ENCODE results near the gene ENPEP. TPM values are rescaled to one million over a fixed set of nuclear protein-coding genes. Genes with fewer than 3 reads are reported as not detected.
"Not testable (repeated sequence)": the region's sequence is repeated elsewhere in the genome, so short reads cannot be mapped to it uniquely, and the experiment has no call there.

The ENPEP gene
- total and polyA plus RNA-seq, 4 donors: 4.5 to 41.5 (median 25.5) TPM

GRCh38 chr4:110550260-110550659, 74.3 kb downstream of the ENPEP start:
- H3K27ac ChIP-seq (ENCODE audit: low read depth in 1 of 2, low read length in 2 of 2): no peak overlapping the region
- no peak overlapping the region for H3K9ac ChIP-seq (ENCODE audit: low read depth in 1 of 2, low read length in 2 of 2)
- H3K27me3 ChIP-seq (ENCODE audit: control insufficient read depth in 4 of 4, insufficient read depth in 4 of 4, low read length in 3 of 4): no peaks in the 10 kb centered on the region
- no peak overlapping the region for H3K4me3 ChIP-seq (ENCODE audit: low read depth in 1 of 3, low read length in 3 of 3)
- H3K4me1 ChIP-seq (ENCODE audit: control insufficient read depth in 4 of 4, insufficient read depth in 4 of 4, low read length in 3 of 4): no peaks in the 10 kb centered on the region
- peaks cover 0 to 60% (median 26%) of the 10 kb centered on the region in 4 donors for H3K36me3 ChIP-seq (ENCODE audit: control insufficient read depth in 4 of 4, insufficient read depth in 3 of 4, low read depth in 1 of 4, low read length in 3 of 4)
- no peak for DNase-seq (ENCODE audit: low spot score)
- 97% methylated on average over 1 of the region's 1 CpG for whole genome bisulfite sequencing
- TF ChIP-seq FOXA1 (IDR thresholded peaks at IDR 0.05): no peak
- no peak for TF ChIP-seq NR2F2 (IDR thresholded peaks at IDR 0.05)
- H3K9me3 ChIP-seq (ENCODE audit: control insufficient read depth in 4 of 4, low read length in 3 of 4): no peaks in the 10 kb centered on the region

GRCh38 chr4:110553197-110553596, 77.2 kb downstream of the ENPEP start:
- Histone ChIP-seq H3K9ac (ENCODE audit: low read depth in 1 of 2, low read length in 2 of 2) (no peak overlapping the region), H3K36me3 (ENCODE audit: control insufficient read depth in 4 of 4, insufficient read depth in 3 of 4, low read depth in 1 of 4, low read length in 3 of 4) (peaks cover 0 to 53% (median 24%) of the 10 kb centered on the region in 4 donors), H3K4me1 (ENCODE audit: control insufficient read depth in 4 of 4, insufficient read depth in 4 of 4, low read length in 3 of 4) (no peaks in the 10 kb centered on the region), H3K27me3 (ENCODE audit: control insufficient read depth in 4 of 4, insufficient read depth in 4 of 4, low read length in 3 of 4) (no peaks in the 10 kb centered on the region), H3K9me3 (ENCODE audit: control insufficient read depth in 4 of 4, low read length in 3 of 4) (no peaks in the 10 kb centered on the region), H3K27ac (ENCODE audit: low read depth in 1 of 2, low read length in 2 of 2) (no peak overlapping the region), H3K4me3 (ENCODE audit: low read depth in 1 of 3, low read length in 3 of 3) (no peak overlapping the region)
- TF ChIP-seq TAF1 (conservative IDR thresholded peaks at IDR 0.05): no peak
- no peak for TF ChIP-seq EGR1 (IDR thresholded peaks at IDR 0.05; ENCODE audit: low read depth in 2 of 2)
- TF ChIP-seq JUND (IDR thresholded peaks at IDR 0.05): no peak
- TF ChIP-seq MAX (IDR thresholded peaks at IDR 0.05): no peak
- no peak for TF ChIP-seq GABPA (IDR thresholded peaks at IDR 0.05 in 1 of 2, conservative IDR thresholded peaks at IDR 0.05 in 1 of 2)
- no peak for TF ChIP-seq ZBTB33 (IDR thresholded peaks at IDR 0.05)
- no peak for TF ChIP-seq NR2F2 (IDR thresholded peaks at IDR 0.05)
- no peak for TF ChIP-seq SP1 (IDR thresholded peaks at IDR 0.05)
- no peak for TF ChIP-seq FOXA2 (IDR thresholded peaks at IDR 0.05)
- TF ChIP-seq ATF3 (IDR thresholded peaks at IDR 0.05): no peak
- no peak for TF ChIP-seq FOXA1 (IDR thresholded peaks at IDR 0.05)
- DNase-seq (ENCODE audit: low spot score): no peak
- WGBS: 92% methylated on average over 2 of the region's 2 CpGs

- no peak overlapping the region for H3K27ac ChIP-seq (ENCODE audit: low read depth in 1 of 2, low read length in 2 of 2)
- no peak for DNase-seq (ENCODE audit: low spot score)
- WGBS: 93% methylated on average over 6 of the region's 6 CpGs
Measured at GRCh38 chr4:110567214-110567613, 91.3 kb downstream of the ENPEP start.

GRCh38 chr4:110576696-110577095, 100.7 kb downstream of the ENPEP start:
- not testable (repeated sequence) for H3K36me3 ChIP-seq (ENCODE audit: control insufficient read depth in 4 of 4, insufficient read depth in 3 of 4, low read depth in 1 of 4, low read length in 3 of 4); H3K27ac ChIP-seq (ENCODE audit: low read depth in 1 of 2, low read length in 2 of 2); H3K4me1 ChIP-seq (ENCODE audit: control insufficient read depth in 4 of 4, insufficient read depth in 4 of 4, low read length in 3 of 4); H3K9me3 ChIP-seq (ENCODE audit: control insufficient read depth in 4 of 4, low read length in 3 of 4); H3K27me3 ChIP-seq (ENCODE audit: control insufficient read depth in 4 of 4, insufficient read depth in 4 of 4, low read length in 3 of 4); H3K9ac ChIP-seq (ENCODE audit: low read depth in 1 of 2, low read length in 2 of 2); H3K4me3 ChIP-seq (ENCODE audit: low read depth in 1 of 3, low read length in 3 of 3); DNase-seq (ENCODE audit: low spot score)
- 95% methylated on average over 2 of the region's 2 CpGs for WGBS

More at GRCh38 chr4:110567214-110567613, 91.3 kb downstream of the ENPEP start:
- no peaks in the 10 kb centered on the region for H3K9me3 ChIP-seq (ENCODE audit: control insufficient read depth in 4 of 4, low read length in 3 of 4)
- H3K9ac ChIP-seq (ENCODE audit: low read depth in 1 of 2, low read length in 2 of 2): no peak overlapping the region
- H3K4me1 ChIP-seq (ENCODE audit: control insufficient read depth in 4 of 4, insufficient read depth in 4 of 4, low read length in 3 of 4): no peaks in the 10 kb centered on the region
- no peaks in the 10 kb centered on the region for H3K27me3 ChIP-seq (ENCODE audit: control insufficient read depth in 4 of 4, insufficient read depth in 4 of 4, low read length in 3 of 4)
- H3K4me3 ChIP-seq (ENCODE audit: low read depth in 1 of 3, low read length in 3 of 3): no peak overlapping the region
- TF ChIP-seq REST (IDR thresholded peaks at IDR 0.05): no peak
- peaks cover 0 to 4% (median 0%) of the 10 kb centered on the region in 4 donors for H3K36me3 ChIP-seq (ENCODE audit: control insufficient read depth in 4 of 4, insufficient read depth in 3 of 4, low read depth in 1 of 4, low read length in 3 of 4)
